Measurements from ENCODE around the gene TRIP10. TPM values are rescaled to one million over a fixed set of nuclear protein-coding genes. Genes with fewer than 3 reads are reported as not detected.

The TRIP10 gene
- polyA plus RNA-seq, 3 donors: 1.5 to 2.4 (median 1.9) TPM

DNA sequence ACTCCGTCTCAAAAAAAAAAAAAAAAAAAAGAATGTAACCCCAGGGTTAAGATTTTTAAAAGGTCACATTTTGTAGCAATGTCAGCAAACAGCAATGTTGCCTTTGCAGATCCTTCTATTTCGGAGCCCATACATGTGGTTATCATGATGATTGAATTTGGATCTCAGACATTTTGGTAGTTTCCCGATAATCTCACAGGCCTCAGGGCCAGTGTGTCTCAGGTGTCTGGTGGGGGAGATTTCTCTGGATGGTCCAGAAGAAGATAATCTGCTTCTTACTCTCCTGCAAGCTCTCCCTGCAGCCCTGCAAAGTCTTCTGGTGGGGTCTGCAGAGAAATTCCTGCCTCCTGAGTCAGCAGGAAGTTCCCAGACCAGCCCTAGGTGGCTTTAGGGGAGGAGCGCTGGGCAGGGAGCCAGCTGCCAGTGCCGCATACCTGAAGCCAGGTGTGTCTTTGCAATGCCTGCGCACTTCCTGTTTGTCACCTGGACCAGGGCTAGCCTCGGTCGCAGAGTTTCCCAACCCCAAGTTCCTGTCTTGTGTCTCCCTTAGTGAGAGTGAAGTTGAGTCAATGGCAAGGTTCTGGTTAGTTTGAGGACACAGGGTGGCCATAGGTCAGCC, 26.4 kb downstream of the TRIP10 start:
- 63% methylated on average over 7 of the region's 8 CpGs for WGBS (ENCODE audit: insufficient coverage)
- no peak overlapping the region for H3K4me2 ChIP-seq (replicated peaks; ENCODE audit: extremely low read depth, low read length, poor library complexity, severe bottlenecking)
- H3K27me3 ChIP-seq (ENCODE audit: control insufficient read depth in 2 of 2, insufficient read depth in 2 of 2, low read length in 2 of 2): peaks cover 0 to 13% of the 10 kb centered on the region in 2 donors
- peaks cover 20 to 31% of the 10 kb centered on the region in 2 donors for H3K4me1 ChIP-seq (ENCODE audit: control insufficient read depth in 1 of 2, insufficient read depth in 2 of 2, low read length in 2 of 2)
- intact Hi-C loops (cut with micrococcal nuclease): loop anchor here (5.0 to 10.0 kb wide), 2 partner anchors 41 to 251 kb away; no protein-coding TSS in a partner anchor
- Mint-ChIP-seq H3K36me3 (no peaks in the 10 kb centered on the region), H3K4me3 (peak overlapping the region in 1 of 2 donors; percentile 61), H3K27ac (peak overlapping the region in 2 of 7 donors; percentile 14 to 78), H3K27me3 (ENCODE audit: low read depth in 3 of 3) (peaks cover 12 to 17% (median 15%) of the 10 kb centered on the region in 3 donors), H3K9me3 (peaks cover 0 to 7% (median 3%) of the 10 kb centered on the region in 7 donors), H3K4me1 (peaks cover 31% of the 10 kb centered on the region)
- TF ChIP-seq, protein P1, sequence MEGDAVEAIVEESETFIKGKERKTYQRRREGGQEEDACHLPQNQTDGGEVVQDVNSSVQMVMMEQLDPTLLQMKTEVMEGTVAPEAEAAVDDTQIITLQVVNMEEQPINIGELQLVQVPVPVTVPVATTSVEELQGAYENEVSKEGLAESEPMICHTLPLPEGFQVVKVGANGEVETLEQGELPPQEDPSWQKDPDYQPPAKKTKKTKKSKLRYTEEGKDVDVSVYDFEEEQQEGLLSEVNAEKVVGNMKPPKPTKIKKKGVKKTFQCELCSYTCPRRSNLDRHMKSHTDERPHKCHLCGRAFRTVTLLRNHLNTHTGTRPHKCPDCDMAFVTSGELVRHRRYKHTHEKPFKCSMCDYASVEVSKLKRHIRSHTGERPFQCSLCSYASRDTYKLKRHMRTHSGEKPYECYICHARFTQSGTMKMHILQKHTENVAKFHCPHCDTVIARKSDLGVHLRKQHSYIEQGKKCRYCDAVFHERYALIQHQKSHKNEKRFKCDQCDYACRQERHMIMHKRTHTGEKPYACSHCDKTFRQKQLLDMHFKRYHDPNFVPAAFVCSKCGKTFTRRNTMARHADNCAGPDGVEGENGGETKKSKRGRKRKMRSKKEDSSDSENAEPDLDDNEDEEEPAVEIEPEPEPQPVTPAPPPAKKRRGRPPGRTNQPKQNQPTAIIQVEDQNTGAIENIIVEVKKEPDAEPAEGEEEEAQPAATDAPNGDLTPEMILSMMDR (IDR thresholded peaks at IDR 0.05): no peak
- H3K27ac ChIP-seq (ENCODE audit: low read depth in 1 of 2, low read length in 2 of 2): no peak overlapping the region
- peak in 1 of 3 donors; percentile 26 for DNase-seq
- peaks cover 0 to 4% of the 10 kb centered on the region in 2 donors for H3K9me3 ChIP-seq (replicated peaks in 1 of 2; ENCODE audit: control insufficient read depth in 1 of 2, insufficient read depth in 1 of 2, low read length in 2 of 2)
- no peaks in the 10 kb centered on the region for H3K36me3 ChIP-seq (replicated peaks in 1 of 2; ENCODE audit: control insufficient read depth in 1 of 2, insufficient read depth in 2 of 2, low read length in 2 of 2)
- no peak overlapping the region for H2AFZ ChIP-seq (ENCODE audit: insufficient read depth, low read depth, low read length, poor library complexity, severe bottlenecking)
- no peak overlapping the region for H3K9ac ChIP-seq (ENCODE audit: insufficient read depth, low read length, poor library complexity, severe bottlenecking)
- H3K79me2 ChIP-seq (ENCODE audit: insufficient read depth, low read length): no peaks in the 10 kb centered on the region
- no peaks in the 10 kb centered on the region for H4K20me1 ChIP-seq (ENCODE audit: insufficient read depth, low read length)
- H3K4me3 ChIP-seq (replicated peaks in 1 of 3; ENCODE audit: low read depth in 2 of 3, low read length in 3 of 3): no peak overlapping the region

DNA sequence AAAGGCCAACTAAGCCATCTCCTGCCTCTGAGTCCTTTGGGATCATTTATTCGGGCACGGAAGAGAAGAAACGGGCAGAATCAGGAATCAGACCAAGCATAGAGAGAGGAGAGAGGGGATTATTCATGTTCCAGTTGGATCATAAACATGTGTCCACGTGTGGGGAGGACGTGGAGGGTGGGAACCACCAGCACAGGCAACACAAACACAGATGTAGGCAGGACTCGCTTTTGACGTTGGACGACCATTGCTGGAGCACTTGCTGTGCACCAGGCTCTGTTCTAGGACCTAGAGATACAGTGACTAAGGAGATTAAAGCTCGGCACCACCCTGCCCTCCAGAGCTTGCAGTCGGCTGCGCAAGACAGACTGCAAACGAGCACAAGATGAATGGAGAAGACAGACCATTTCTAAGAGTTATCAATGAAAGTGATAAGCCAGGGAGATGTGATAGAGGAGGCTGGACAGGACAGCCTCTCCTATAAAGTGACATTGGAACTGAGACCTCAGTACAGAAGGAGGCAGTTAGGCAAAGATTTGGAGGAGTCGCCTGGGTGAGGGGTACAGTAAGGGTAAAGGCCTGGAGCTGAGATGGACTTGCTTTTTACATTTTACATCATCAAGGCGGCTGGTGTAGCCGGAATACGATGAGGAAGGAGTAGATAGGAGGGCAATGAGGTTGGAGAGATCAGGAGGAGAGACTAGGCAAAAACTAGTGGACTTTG, 27.0 kb downstream of the TRIP10 start:
- Histone ChIP-seq H3K4me2 (replicated peaks; ENCODE audit: extremely low read depth, low read length, poor library complexity, severe bottlenecking) (peak overlapping the region; percentile 86), H3K4me1 (ENCODE audit: control insufficient read depth in 1 of 2, insufficient read depth in 2 of 2, low read length in 2 of 2) (peaks cover 20 to 35% of the 10 kb centered on the region in 2 donors), H3K27ac (ENCODE audit: low read depth in 1 of 2, low read length in 2 of 2) (no peak overlapping the region), H3K79me2 (ENCODE audit: insufficient read depth, low read length) (no peaks in the 10 kb centered on the region), H3K27me3 (ENCODE audit: control insufficient read depth in 2 of 2, insufficient read depth in 2 of 2, low read length in 2 of 2) (peaks cover 0 to 13% of the 10 kb centered on the region in 2 donors), H4K20me1 (ENCODE audit: insufficient read depth, low read length) (no peaks in the 10 kb centered on the region), H3K9me3 (replicated peaks in 1 of 2; ENCODE audit: control insufficient read depth in 1 of 2, insufficient read depth in 1 of 2, low read length in 2 of 2) (no peaks in the 10 kb centered on the region), H2AFZ (ENCODE audit: insufficient read depth, low read depth, low read length, poor library complexity, severe bottlenecking) (peak overlapping the region; percentile 51), H3K36me3 (replicated peaks in 1 of 2; ENCODE audit: control insufficient read depth in 1 of 2, insufficient read depth in 2 of 2, low read length in 2 of 2) (no peaks in the 10 kb centered on the region), H3K4me3 (replicated peaks in 1 of 3; ENCODE audit: low read depth in 2 of 3, low read length in 3 of 3) (peak overlapping the region in 1 of 3 experiments; percentile 74), H3K9ac (ENCODE audit: insufficient read depth, low read length, poor library complexity, severe bottlenecking) (no peak overlapping the region)
- peak overlapping the region in 6 of 7 donors; percentile 14 to 86 (median 78) for H3K27ac Mint-ChIP-seq
- TF ChIP-seq, protein P1 (IDR thresholded peaks at IDR 0.05): no peak
- H3K27me3 Mint-ChIP-seq (ENCODE audit: low read depth in 3 of 3): peaks cover 12 to 17% (median 15%) of the 10 kb centered on the region in 3 donors
- WGBS (ENCODE audit: insufficient coverage): 71% methylated on average over 14 of the region's 16 CpGs
- peak overlapping the region; percentile 82 to 90 for H3K4me3 Mint-ChIP-seq
- peaks cover 0 to 4% (median 1%) of the 10 kb centered on the region in 7 donors for H3K9me3 Mint-ChIP-seq
- no peak for DNase-seq
- H3K4me1 Mint-ChIP-seq: peaks cover 34% of the 10 kb centered on the region
- intact Hi-C loops (cut with micrococcal nuclease): loop anchor here (5.0 to 10.0 kb wide), 2 partner anchors 41 to 252 kb away; no protein-coding TSS in a partner anchor
- no peaks in the 10 kb centered on the region for H3K36me3 Mint-ChIP-seq
